MV-4-11 (cell line): ENCODE data around the gene CST6.
"Not testable (repeated sequence)": the region's sequence is repeated elsewhere in the genome, so short reads cannot be mapped to it uniquely, and the experiment has no call there.

Experiments
- DNase-seq: peaks from one replicate; lab custom pipeline; 2025; lab: John Stamatoyannopoulos, UW

Gene CST6

DNA sequence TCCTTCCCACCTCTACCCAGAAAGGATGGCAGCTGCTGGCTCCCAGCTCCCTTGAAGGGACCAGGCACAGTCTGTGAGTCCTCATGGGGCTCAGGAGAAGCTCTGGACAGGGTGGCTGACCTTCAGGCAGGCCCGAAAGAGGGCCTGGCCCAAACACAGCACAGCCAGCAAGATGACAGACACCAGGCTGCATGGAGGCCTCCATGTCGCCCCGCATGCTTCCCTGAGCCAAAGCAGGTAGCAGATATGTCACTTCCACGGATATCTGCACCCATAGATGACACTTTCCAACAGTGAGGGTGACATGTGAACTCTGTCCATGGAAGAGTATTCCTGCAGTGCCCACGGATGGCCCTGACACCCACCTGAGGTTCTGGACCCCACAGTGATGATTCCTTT is 28.2 kb upstream of the CST6 start:
- no peak for DNase-seq

DNA sequence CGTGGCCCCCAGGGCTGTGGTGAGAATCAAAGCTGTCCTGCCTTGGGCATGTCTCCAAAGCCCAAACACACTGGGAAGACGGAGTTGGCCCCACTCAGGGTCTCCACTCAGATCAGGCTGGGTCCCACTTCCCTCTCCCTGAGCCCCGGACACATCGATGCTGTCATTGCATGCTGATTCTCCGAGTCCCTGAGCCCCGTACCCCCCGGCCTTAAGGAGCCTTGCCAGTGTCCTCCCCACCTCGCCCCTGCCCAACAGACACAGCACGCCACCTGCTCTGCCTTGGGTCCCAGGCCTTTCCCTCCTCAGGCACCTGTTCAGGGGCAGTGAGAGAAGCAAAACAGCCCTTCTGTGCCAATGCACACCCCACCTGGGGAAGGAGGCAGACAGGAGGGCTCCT is 24.5 kb upstream of the CST6 start:
- no peak for DNase-seq

- peak; percentile 93 for DNase-seq
Measured at GRCh38 chr11:65988791-65989592, 22.8 kb upstream of the CST6 start.

- no peak for DNase-seq
Measured at GRCh38 chr11:65992056-65992455, 19.8 kb upstream of the CST6 start.

GRCh38 chr11:65997286-65997685 is 14.5 kb upstream of the CST6 start:
- peak; percentile 62 for DNase-seq

DNA sequence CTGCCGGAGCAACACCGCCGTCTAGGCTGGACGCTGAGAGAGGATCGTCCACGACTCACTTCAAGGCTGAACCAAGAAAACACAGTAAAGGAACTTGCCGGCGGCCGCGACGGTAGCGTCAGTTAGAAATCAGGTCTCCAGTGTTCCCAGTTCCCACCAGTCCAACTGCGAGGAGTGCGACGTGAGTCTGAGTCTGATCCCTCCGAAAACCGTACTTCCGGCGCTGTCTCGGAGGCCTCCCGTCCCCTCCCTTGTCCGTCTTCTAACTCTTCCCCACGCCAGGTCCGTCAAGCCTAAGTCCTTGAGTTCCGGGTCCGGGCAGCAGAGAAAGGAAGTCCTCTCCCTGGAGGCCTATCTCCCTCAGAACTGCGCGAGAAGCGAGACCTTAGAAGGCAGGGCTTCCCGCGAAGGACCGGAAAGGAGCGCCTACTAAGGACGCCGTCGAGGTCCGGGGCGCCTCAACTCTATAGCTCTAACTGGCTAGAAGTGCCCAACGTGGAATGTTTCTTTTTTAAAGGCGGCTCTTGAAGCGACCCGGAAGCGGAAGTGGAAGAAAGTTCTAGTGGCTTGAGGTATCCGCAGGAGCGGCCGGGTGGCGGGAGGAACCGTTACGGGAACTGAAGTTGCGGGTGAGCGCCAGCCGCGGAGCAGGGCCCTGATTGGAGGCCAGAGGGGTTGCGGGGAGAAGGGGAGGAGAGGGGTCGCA is 9.7 kb upstream of the CST6 start, which contains the start of the genes BANF1 and EIF1AD:
Gene BANF1, plus strand, starts transcription at position 562 of the 706 bp plus-strand sequence. CDS start 748 bp downstream, outside the sequence.
Gene EIF1AD, minus strand, starts transcription at position 216 of the 706 bp plus-strand sequence. CDS start 1,768 bp downstream, outside the sequence.
- peak; percentile 99 for DNase-seq

DNA sequence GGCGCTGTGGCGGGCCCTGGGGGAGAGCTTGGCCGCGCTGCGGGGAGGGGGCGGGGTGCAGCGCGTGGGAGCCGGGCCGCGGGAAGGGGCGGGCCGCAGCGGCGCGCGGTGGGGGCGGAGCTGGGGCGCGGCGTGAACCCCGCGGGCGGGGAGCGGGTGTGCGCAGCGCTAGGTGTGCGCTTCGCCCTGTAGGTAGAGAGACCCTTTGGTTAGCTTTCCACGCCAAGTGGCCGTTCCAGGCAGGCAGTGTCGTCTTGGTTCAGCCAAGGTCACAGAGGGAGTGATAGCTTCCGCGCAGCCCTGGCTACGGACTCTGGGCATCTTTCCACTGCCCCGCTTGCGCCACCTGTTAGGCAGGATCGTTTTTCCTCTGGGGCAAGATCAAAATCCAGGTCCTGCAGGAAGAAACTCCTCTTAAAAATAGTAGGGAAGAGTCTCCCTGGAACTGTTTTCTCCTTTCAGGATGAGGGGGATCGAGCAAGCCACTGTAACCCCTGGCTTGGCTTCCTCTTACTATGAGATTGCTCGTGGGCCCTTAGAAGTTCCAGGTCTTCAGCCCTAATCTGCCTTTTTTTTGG is 9.1 kb upstream of the CST6 start:
- DNase-seq = no peak

DNA sequence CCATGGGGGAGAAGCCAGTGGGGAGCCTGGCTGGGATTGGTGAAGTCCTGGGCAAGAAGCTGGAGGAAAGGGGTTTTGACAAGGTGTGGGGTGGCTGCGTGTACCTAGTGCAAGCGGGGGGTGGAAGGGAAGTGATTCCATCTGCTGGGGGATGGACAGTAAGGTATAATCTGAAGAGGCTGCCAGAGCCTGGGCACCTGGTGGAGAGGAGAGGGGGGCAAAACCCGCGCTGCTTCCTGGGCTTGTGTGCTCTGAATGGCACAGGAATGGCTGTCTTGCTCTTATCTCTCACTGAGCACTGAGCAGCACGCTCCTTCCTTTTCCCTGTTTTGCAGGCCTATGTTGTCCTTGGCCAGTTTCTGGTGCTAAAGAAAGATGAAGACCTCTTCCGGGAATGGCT is 8.5 kb upstream of the CST6 start:
- DNase-seq = no peak

DNA sequence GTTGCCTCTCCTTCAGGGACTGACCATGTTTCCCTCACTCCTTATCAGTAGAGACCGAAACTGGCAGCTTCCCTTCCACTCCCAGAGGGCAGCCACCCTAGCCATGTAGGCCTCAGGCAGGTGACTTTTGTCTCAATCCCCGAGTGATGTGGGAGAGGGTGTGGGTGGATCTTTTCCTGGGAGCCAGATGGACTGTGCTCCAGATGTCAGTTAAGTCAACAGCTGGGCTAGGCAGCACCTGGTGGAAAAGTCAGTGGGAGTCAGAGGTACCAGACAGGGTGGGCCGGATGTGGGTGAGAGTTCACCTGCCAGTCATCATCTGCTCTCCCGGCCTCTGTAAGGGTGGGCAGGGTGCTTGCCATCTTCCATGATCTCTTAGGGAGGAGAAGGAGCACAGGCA is 7.6 kb upstream of the CST6 start:
- no peak for DNase-seq

DNA sequence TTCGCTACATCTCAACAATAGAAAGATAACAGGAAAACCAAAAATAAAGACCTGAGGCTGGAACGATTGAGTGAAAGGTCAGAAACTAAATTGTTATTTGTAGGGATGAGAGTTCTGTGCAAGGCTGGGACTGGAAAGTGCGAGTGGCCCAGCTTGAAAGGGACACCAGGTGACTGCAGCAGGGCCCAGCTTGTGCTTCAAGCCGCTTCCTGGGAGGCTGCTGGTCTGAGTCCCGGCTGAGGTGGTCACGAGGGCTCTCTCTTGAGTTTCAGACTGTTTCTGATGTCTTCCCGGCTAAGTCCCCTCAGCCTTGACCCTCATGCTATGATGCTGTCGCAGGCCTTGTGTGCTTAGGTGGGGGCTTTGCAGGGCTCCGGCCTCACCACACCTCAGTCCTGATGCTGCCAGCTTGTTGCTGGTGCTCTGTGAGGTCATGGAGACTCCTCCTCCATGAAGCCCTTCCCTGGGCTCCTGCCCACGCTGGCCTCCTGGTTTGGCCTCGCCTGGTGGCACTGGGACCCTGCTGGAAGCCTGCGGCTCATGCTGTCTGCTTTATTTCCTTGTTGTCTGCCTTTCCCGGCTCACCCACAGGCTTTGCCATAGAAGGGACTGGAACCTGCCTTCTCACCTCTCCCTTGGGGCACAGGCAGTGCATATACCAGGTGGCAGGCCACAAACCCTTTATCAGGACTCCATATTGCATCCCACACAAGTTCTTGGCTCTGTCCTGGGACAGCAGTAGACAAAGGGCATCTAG is 5.5 kb upstream of the CST6 start:
- no peak for DNase-seq

DNA sequence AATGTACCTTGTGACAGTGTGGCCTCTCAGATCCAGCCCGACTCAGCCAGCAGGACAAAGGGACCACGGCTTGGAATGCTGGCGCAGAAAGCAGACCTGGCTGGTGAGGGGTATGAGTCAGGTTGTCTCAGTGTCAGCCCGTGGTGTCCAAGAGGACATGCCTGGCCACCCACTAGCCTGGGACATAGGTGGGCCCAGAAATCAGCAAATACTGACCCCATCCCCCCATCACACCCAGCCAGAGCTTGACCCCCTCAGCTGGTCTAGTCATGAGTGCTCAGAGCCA is 5.0 kb upstream of the CST6 start:
- no peak for DNase-seq

DNA sequence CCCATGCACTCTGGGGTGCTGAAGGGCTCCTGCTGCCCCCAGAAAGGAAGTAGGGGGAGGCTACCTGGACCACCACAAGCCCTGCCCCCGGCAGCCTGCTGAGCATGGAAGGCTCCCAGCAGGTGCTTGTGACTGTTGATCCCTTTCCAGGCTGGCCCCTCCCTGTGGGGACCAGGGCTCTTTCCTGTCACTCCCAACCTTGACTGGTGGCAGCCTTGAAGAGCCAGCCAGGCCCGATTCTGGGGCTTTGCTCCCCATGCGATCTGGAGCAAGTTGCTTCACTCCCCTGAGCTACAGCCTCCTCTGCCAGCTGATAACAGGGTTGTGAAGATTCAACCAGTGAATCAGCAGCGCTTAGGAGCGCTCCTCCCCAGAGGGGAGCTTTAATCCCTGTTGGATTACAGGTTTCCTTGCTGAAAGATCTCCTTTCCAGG is 4.6 kb upstream of the CST6 start:
- no peak for DNase-seq

DNA sequence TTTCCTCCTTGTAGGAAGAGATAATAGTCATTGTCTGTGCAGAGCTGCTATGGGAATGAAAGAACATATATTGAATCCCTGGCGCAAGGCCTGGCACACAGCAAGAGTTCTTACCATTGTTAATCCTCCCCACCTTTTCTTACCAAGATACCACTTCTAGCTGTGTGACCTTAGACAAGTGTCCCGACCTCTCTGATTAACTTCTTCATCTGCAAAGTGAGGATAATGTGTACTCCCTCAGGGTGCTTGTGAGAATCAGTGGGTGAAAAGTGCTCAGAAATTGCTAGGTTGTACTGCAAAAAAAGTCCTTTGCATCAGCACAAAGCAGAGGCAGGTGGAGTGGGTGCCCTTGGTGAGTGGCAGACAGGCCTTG is 3.7 kb upstream of the CST6 start:
- no peak for DNase-seq

DNA sequence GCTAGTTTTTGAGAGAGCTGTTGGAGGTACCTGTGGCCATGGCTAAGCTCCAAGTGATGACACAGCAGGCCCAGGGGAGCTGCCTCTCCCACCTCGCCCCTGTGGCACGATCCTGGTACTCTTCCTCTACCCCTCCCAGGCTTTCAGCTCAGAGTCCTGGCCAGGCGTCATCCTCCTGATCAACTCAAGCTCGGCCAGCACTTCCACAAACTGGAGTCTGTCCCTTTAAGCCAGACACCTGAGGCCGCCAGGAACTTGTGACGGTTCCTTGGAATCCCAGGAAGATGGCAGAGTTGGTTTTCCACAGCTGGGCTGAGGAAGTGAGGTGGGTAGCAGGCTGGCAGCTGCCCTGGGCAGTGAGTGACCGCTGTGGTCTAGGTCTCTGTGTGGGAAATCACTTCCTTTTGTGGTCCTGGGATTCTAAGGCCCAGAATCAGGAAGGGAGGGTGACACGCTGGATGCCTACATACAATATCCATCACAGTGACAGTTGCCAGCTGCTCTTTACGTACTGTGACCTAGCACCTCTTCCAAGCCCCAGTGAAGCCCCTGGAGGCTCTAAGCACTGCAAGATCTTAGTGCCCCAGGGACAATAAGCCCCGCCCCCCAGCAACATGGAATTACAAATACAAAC is 3.2 kb upstream of the CST6 start:
- peak; percentile 42 for DNase-seq

DNA sequence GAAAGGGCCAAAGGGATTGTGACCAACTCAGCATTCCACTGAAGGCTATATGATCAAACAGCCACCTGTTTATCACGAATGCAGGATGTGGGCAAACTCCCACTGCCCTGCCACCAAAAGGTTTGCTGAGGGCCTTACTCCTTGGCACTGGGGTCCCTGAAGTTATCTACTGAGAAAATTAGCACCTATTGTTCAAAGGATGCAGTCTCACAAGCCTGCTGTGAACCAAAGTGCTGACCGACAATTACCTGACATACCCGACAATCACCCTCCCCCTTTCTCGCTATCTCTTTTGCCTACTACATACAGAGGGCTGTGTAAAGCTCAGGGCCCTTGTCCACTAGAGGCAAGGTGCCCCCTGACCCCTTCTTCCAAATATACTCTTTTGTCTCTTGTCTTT is 1.8 kb upstream of the CST6 start:
- DNase-seq = not testable (repeated sequence)

- no peak for DNase-seq
Measured at GRCh38 chr11:66011239-66011784, 496 bp upstream of the CST6 start.

- DNase-seq = no peak
Measured at GRCh38 chr11:66012371-66012945, 650 bp downstream of the CST6 start.

GRCh38 chr11:66012946-66013761 is 1.3 kb downstream of the CST6 start:
- peak; percentile 63 for DNase-seq

DNA sequence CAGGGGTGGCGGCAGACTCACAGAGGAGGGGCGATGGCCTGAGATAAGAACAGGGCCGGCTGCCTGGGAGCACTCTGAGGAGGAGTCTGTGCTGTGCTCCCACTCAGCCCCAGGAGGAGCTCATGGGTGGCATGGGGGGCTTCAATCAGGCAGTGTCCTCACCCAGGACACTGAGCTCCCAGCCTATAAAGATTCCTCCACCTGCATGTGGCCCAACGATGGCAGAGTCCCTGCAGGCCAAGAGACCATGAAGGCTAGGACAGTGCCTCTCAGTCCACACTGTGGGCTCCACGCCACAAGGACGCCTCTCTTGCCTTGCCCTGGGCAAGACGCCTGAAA is 1.9 kb downstream of the CST6 start:
- no peak for DNase-seq

- DNase-seq = peak; percentile 39
Measured at GRCh38 chr11:66014804-66015453, 3.1 kb downstream of the CST6 start.
